Activated CD8-positive, alpha-beta T cell treated with anti-CD3 and anti-CD28 coated beads for 36 hours (primary cell): ENCODE data around the gene TMEM270. TPM values are rescaled to one million over a fixed set of nuclear protein-coding genes. Genes with fewer than 3 reads are reported as not detected.

Experiments
- ATAC-seq: fragments of 200-7000 bp; cut with Tn5 transposase; one replicate; pipeline ENCODE4 v1.10.0; 2021; ENCODE audit warnings: mild to moderate bottlenecking, moderate library complexity
- CTCF ChIA-PET: fragments of 350-600 bp; sonication (Branson Sonifier 250); formaldehyde crosslinking; loops from one replicate; lab custom pipeline; 2021; ENCODE audit warnings: antibody characterized with exemption; lab: Charles Lee
- POLR2A ChIA-PET: fragments of 350-600 bp; sonication (Branson Sonifier 250); formaldehyde crosslinking; loops from one replicate; lab custom pipeline; 2021; ENCODE audit warnings: antibody characterized with exemption; lab: Charles Lee
- DNase-seq: peaks from one replicate; pipeline ENCODE4 v3.0.0-alpha.2; 2020
- H3K27ac Mint-ChIP-seq: one replicate; pipeline ENCODE4 v1.8.0; 2021; ENCODE audit warnings: mild to moderate bottlenecking, mixed read lengths
- H3K27me3 Mint-ChIP-seq: one replicate; pipeline ENCODE4 v1.8.0; 2021; ENCODE audit warnings: mixed read lengths
- H3K36me3 Mint-ChIP-seq: one replicate; pipeline ENCODE4 v1.8.0; 2021; ENCODE audit warnings: low read depth, mixed read lengths
- H3K4me1 Mint-ChIP-seq: one replicate; pipeline ENCODE4 v1.8.0; 2021; ENCODE audit warnings: low read depth, mixed read lengths
- H3K4me3 Mint-ChIP-seq: one replicate; pipeline ENCODE4 v1.8.0; 2021; ENCODE audit warnings: mild to moderate bottlenecking, moderate library complexity, mixed read lengths
- H3K9me3 Mint-ChIP-seq: one replicate; pipeline ENCODE4 v1.8.0; 2021; ENCODE audit warnings: mixed read lengths
- intact Hi-C: fragments of 100-400 bp; cut with micrococcal nuclease; formaldehyde crosslinking; loops from one replicate; pipeline ENCODE4 v1.10.0; 2022
- total RNA-seq, 2 experiments: library from RNA; stranded (reverse); gene quantifications; one replicate each; pipeline ENCODE4 v1.2.3, GENCODE V29; 2021
- TF ChIP-seq, protein P1 (sequence below): fragments of 200-600 bp; IDR thresholded peaks from one replicate; pipeline ENCODE4 v1.8.0; 2022; ENCODE audit warnings: antibody characterized with exemption, mild to moderate bottlenecking

The TMEM270 gene
- total RNA-seq, 2 experiments from 2014 or later = not detected

DNA sequence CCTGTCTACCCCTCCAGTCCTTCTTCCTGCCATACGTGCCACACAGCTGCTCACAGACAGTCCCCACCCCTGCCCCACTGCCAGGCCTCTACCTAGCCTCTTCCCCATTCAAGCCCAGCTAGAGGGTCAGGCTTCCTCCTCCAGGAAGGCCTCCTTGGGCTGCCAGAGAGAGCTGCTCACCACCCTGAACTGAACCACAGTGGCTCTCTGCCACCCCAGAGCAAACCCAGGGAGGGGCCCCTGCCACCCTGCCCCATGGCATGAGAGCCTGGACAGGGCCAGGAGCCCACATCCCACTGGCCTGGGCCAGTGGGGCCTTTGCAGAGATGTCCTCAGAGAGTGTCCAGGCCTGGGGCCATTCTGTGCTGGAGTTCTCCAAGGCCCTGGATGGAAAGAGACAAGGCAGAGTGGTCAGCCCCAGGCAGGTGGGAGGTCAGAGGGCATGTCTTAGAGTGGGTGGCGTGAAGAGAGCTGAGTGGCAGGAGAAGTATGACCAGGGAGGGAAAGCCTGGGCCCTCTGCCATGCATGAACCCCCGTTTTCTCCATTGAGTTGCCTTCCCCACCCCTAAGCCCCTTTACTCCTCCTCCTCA is 40.4 kb downstream of the TMEM270 start:
- TF ChIP-seq, protein P1, sequence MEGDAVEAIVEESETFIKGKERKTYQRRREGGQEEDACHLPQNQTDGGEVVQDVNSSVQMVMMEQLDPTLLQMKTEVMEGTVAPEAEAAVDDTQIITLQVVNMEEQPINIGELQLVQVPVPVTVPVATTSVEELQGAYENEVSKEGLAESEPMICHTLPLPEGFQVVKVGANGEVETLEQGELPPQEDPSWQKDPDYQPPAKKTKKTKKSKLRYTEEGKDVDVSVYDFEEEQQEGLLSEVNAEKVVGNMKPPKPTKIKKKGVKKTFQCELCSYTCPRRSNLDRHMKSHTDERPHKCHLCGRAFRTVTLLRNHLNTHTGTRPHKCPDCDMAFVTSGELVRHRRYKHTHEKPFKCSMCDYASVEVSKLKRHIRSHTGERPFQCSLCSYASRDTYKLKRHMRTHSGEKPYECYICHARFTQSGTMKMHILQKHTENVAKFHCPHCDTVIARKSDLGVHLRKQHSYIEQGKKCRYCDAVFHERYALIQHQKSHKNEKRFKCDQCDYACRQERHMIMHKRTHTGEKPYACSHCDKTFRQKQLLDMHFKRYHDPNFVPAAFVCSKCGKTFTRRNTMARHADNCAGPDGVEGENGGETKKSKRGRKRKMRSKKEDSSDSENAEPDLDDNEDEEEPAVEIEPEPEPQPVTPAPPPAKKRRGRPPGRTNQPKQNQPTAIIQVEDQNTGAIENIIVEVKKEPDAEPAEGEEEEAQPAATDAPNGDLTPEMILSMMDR = no peak
- intact Hi-C loops = no loop called here
- H3K27me3 Mint-ChIP-seq = no peaks in the 10 kb centered on the region
- DNase-seq (no peak), ATAC-seq (no peak)
- H3K36me3 Mint-ChIP-seq = no peaks in the 10 kb centered on the region
- no peaks in the 10 kb centered on the region for H3K9me3 Mint-ChIP-seq
- POLR2A ChIA-PET = no interaction called here
- no peak overlapping the region for H3K27ac Mint-ChIP-seq
- CTCF ChIA-PET = no interaction called here
- H3K4me1 Mint-ChIP-seq = no peaks in the 10 kb centered on the region
- no peak overlapping the region for H3K4me3 Mint-ChIP-seq

DNA sequence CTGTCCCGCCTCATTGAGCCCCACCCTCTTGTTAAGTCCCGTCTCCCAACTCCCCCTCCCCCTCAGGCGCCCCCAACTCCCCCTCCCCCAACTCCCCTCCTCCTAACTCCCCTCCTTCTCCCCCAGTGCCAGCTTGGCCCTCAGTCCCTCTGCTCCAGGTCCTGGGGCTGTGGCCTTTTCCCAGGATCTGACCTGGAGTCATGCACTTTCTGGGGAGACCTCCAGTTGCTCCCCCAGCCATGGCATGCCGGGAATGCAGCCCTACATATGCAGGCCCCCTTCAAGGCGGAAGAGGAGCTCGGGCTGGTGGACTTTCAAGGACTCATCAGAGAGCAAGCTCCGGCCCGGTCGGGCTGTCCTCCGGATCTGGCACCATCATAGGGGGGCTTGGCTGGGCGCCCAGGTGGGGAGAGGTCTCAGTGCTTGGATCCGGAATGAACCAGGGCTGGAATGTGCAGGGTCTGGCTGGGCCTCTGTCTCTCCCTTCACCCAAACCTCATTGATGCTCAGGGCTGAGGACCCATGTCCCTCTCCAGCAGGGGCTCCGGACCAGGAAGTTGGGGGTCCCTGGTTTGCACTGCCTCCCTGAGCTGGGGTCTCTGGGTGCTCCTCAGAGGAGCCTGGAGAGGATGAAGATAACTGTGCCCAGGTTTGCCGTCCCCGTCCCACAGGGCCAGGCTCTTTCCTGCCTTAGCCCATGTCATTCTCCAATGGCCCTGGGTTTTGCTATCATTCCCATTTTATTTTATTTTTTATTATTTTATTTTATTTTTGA is 41.1 kb downstream of the TMEM270 start:
- TF ChIP-seq, protein P1 = no peak
- no peaks in the 10 kb centered on the region for H3K4me1 Mint-ChIP-seq
- intact Hi-C loops = no loop called here
- ChIA-PET POLR2A (no interaction called here), CTCF (no interaction called here)
- H3K9me3 Mint-ChIP-seq = no peaks in the 10 kb centered on the region
- DNase-seq (no peak), ATAC-seq (no peak)
- H3K27ac Mint-ChIP-seq = no peak overlapping the region
- no peak overlapping the region for H3K4me3 Mint-ChIP-seq
- no peaks in the 10 kb centered on the region for H3K27me3 Mint-ChIP-seq
- H3K36me3 Mint-ChIP-seq = no peaks in the 10 kb centered on the region

DNA sequence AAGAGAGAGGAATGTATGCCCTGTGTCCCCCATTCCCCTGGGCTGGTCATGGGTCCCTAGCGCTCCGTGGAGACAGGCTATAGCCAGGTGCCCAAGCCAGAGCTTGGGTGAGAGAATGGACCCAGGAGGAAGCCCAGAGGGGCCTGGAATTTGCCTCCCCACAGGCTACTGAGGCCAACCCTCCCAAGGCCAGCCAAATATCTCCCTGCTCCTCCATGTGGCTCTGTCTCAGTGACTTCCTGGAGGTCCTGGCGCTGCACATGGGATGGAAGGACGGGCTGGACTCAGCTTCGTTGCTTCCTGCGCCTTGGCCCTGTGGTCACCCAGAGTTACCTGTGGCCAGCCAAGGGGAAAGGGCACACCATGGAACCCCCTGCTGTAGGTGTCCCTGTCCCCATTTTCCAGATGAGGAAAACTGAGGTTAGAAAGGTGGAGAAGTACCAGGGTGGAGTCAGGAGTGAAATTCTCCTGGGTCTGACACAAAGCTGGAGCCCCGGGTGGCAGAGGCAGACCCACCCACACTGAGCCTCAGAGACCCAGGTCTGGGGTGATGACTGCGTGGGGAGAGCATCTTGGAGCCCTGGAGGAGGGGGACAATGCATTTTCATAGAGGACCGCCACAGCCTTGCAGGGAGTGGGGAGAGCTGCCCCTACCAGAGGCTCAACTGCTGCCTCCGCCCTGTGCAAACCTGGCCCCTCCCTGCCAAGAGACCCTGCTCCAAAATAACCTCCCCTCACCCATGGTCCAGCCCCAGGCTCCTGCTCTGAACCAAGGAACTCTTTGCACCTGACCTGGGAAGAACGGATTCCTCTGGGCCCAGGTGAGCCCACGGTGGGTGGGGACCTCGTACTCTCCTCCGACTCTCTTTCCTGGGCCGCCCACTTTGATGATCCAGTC is 42.6 kb downstream of the TMEM270 start:
- intact Hi-C loops = no loop called here
- ATAC-seq (no peak), DNase-seq (no peak)
- CTCF ChIA-PET = no interaction called here
- H3K9me3 Mint-ChIP-seq = no peaks in the 10 kb centered on the region
- H3K36me3 Mint-ChIP-seq = no peaks in the 10 kb centered on the region
- H3K4me3 Mint-ChIP-seq = no peak overlapping the region
- no peak overlapping the region for H3K27ac Mint-ChIP-seq
- H3K27me3 Mint-ChIP-seq = no peaks in the 10 kb centered on the region
- no peaks in the 10 kb centered on the region for H3K4me1 Mint-ChIP-seq
- POLR2A ChIA-PET = no interaction called here
- TF ChIP-seq, protein P1 = no peak

DNA sequence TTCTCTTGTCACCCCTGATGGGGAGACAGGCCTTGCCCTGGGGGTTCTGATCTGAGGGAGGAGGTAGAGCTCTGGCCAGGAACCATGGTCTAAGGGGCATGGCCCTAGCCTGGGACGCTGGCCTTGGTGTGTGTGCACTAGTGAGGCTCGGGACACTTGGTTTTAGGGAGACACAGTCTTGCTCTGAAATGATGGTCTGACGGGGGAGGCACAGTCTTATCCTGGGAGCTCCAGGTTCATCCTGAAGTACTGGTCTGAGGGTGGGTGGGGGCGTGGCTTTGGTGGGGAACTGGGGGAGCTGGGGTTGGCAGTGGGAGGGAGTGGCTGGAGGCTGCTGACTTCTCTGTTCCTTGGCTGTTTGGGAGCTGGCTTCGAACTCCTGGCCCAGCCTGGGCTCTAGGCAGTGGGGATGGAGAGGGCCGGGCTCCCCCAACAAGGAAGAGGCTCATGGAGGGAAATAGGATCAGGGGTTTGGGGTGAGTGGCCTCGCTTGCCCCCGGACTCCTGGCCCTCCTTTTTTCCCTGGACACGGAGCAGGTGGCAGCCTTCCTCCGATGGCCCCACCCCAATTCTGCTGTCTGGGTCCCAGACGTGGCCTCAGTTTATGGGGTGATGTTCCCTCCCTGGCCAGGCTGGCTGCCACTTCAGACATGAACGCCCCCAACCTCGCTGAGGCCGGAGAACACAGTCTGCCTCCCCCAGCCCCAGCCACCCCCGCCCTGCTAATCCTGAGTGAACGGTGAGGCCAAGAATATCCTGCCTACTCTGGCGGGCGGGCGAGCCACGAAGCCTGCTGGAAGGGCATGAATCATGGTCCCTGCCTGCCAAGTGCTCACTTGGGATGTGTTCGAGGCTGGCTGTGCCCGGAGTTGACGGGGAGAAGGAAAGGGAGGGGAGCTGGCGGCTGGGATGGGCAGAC is 43.5 kb downstream of the TMEM270 start:
- ChIA-PET POLR2A (no interaction called here), CTCF (no interaction called here)
- intact Hi-C loops = no loop called here
- Mint-ChIP-seq H3K27me3 (no peaks in the 10 kb centered on the region), H3K4me1 (no peaks in the 10 kb centered on the region), H3K4me3 (no peak overlapping the region), H3K36me3 (no peaks in the 10 kb centered on the region), H3K9me3 (no peaks in the 10 kb centered on the region), H3K27ac (no peak overlapping the region)
- ATAC-seq = no peak
- no peak for DNase-seq
- TF ChIP-seq, protein P1 = no peak
